ENCODE measurements around the gene RRAS.

Gene RRAS

GRCh38 chr19:49677901-49678674, 38.1 kb upstream of the RRAS start:
- peak overlapping the region; percentile 88 for H3K27ac ChIP-seq (ENCODE audit: low read depth, low read length)
- H2AFZ ChIP-seq (ENCODE audit: low read depth, low read length, severe bottlenecking), result no peak overlapping the region
- H3K4me2 ChIP-seq (ENCODE audit: low read depth, low read length, poor library complexity, severe bottlenecking), result peak overlapping the region; percentile 70
- H3K27me3 ChIP-seq (ENCODE audit: low read length), result no peaks in the 10 kb centered on the region
- peak overlapping the region; percentile 85 for H3K4me3 ChIP-seq (ENCODE audit: insufficient read depth, low read length, poor library complexity, severe bottlenecking)
- H3K36me3 ChIP-seq (ENCODE audit: low read length), result peaks cover 15% of the 10 kb centered on the region
- peaks cover 28% of the 10 kb centered on the region for H3F3A ChIP-seq (ENCODE audit: insufficient read depth)
- no peaks in the 10 kb centered on the region for H3K9me3 ChIP-seq (ENCODE audit: insufficient read depth, low read length)
- no peaks in the 10 kb centered on the region for H3K9me2 ChIP-seq (replicated peaks; ENCODE audit: insufficient read depth, low read length)
- H3K79me2 ChIP-seq (ENCODE audit: insufficient read depth, low read length), result peaks cover 50% of the 10 kb centered on the region
- TF ChIP-seq EZH2phosphoT487 (conservative IDR thresholded peaks at IDR 0.05; ENCODE audit: low read length) (no peak), CTCF (IDR thresholded peaks at IDR 0.05; ENCODE audit: insufficient read depth, low read length, poor library complexity, severe bottlenecking) (peak; percentile 63)
- peak overlapping the region; percentile 97 for H3K9ac ChIP-seq (ENCODE audit: low read length)
- H4K20me1 ChIP-seq (ENCODE audit: low read depth, low read length), result peaks cover 5% of the 10 kb centered on the region; the same call in 1 of the 2 replicates

- Histone ChIP-seq H3K36me3 (ENCODE audit: low read length) (peaks cover 13% of the 10 kb centered on the region), H3K9ac (ENCODE audit: low read length) (peak within 1 kb of the TSS; percentile 97), H3K4me2 (ENCODE audit: low read depth, low read length, poor library complexity, severe bottlenecking) (peak within 1 kb of the TSS; percentile 97), H4K20me1 (ENCODE audit: low read depth, low read length) (peaks cover 5% of the 10 kb centered on the region; the same call in 1 of the 2 replicates), H3F3A (ENCODE audit: insufficient read depth) (peaks cover 28% of the 10 kb centered on the region), H3K27me3 (ENCODE audit: low read length) (no peaks in the 10 kb centered on the region), H3K79me2 (ENCODE audit: insufficient read depth, low read length) (peaks cover 49% of the 10 kb centered on the region), H3K9me2 (replicated peaks; ENCODE audit: insufficient read depth, low read length) (no peaks in the 10 kb centered on the region), H3K4me3 (ENCODE audit: insufficient read depth, low read length, poor library complexity, severe bottlenecking) (peak within 1 kb of the TSS; percentile 95), H3K27ac (ENCODE audit: low read depth, low read length) (peak within 1 kb of the TSS; percentile 96), H3K9me3 (ENCODE audit: insufficient read depth, low read length) (no peaks in the 10 kb centered on the region), H2AFZ (ENCODE audit: low read depth, low read length, severe bottlenecking) (peak within 1 kb of the TSS; percentile 28)
- no peak for TF ChIP-seq EZH2phosphoT487 (conservative IDR thresholded peaks at IDR 0.05; ENCODE audit: low read length)
- TF ChIP-seq CTCF (IDR thresholded peaks at IDR 0.05; ENCODE audit: insufficient read depth, low read length, poor library complexity, severe bottlenecking), result no peak
Measured at GRCh38 chr19:49677231-49677900, 37.4 kb upstream of the RRAS start, which contains the start of gene PRMT1. TSS of gene PRMT1 (plus strand) at chr19:49677271. CDS start at chr19:49677281, 10 bp downstream.

GRCh38 chr19:49676784-49677230, 36.9 kb upstream of the RRAS start:
- Histone ChIP-seq H2AFZ (ENCODE audit: low read depth, low read length, severe bottlenecking) (no peak overlapping the region), H3K36me3 (ENCODE audit: low read length) (peaks cover 7% of the 10 kb centered on the region), H3K79me2 (ENCODE audit: insufficient read depth, low read length) (peaks cover 43% of the 10 kb centered on the region), H3K4me2 (ENCODE audit: low read depth, low read length, poor library complexity, severe bottlenecking) (peak overlapping the region; percentile 70), H3K9me3 (ENCODE audit: insufficient read depth, low read length) (no peaks in the 10 kb centered on the region), H3K9ac (ENCODE audit: low read length) (peak overlapping the region; percentile 97), H3K27ac (ENCODE audit: low read depth, low read length) (peak overlapping the region; percentile 88), H4K20me1 (ENCODE audit: low read depth, low read length) (peaks cover 5% of the 10 kb centered on the region; the same call in 1 of the 2 replicates), H3F3A (ENCODE audit: insufficient read depth) (peaks cover 32% of the 10 kb centered on the region), H3K4me3 (ENCODE audit: insufficient read depth, low read length, poor library complexity, severe bottlenecking) (peak overlapping the region; percentile 85), H3K27me3 (ENCODE audit: low read length) (no peaks in the 10 kb centered on the region), H3K9me2 (replicated peaks; ENCODE audit: insufficient read depth, low read length) (no peaks in the 10 kb centered on the region)
- no peak for TF ChIP-seq CTCF (IDR thresholded peaks at IDR 0.05; ENCODE audit: insufficient read depth, low read length, poor library complexity, severe bottlenecking)
- no peak for TF ChIP-seq EZH2phosphoT487 (conservative IDR thresholded peaks at IDR 0.05; ENCODE audit: low read length)

Measured in SU-DHL-6 (cell line).